Panc1 (cell line): ENCODE data around the gene CATSPERB. TPM values are rescaled to one million over a fixed set of nuclear protein-coding genes. Genes with fewer than 3 reads are reported as not detected.

ENCODE experiments used
- ATAC-seq: fragments of 200-7000 bp; cut with Tn5 transposase; 2 replicates; pipeline ENCODE4 v1.9.1; 2020; ENCODE audit warnings: mild to moderate bottlenecking, moderate library complexity
- BruUV-seq: library from RNA; stranded (reverse); fragments of 400-500 nt; replicated peaks from 2 replicates; lab custom pipeline; 2021; lab: Mats Ljungman, UMichigan
- CTCF ChIA-PET: fragments of 300-600 bp; sonication (Branson Sonifier 250); formaldehyde crosslinking; loops from one replicate; lab custom pipeline; 2022; ENCODE audit warnings: antibody characterized with exemption; lab: Charles Lee
- POLR2A ChIA-PET: fragments of 300-600 bp; sonication (Branson Sonifier 250); formaldehyde crosslinking; loops from one replicate; lab custom pipeline; 2022; ENCODE audit warnings: antibody characterized with exemption; lab: Charles Lee
- DNase-seq: peaks from one replicate; pipeline ENCODE4 v3.0.0-alpha.2; 2010; ENCODE audit warnings: low read depth, low spot score
- H3K27ac ChIP-seq: 2 replicates; pipeline ENCODE4 v1.5.1; 2011; ENCODE audit warnings: mild to moderate bottlenecking, low read length, inconsistent platforms
- H3K27me3 ChIP-seq: fragments of 200-500 bp; sonication (Bioruptor generic); 2 replicates; pipeline ENCODE4 v1.6.0; 2014; ENCODE audit warnings: low read length, inconsistent platforms; ENCODE audit not compliant: control insufficient read depth, insufficient read depth
- H3K36me3 ChIP-seq: fragments of 200-500 bp; sonication (Bioruptor generic); 2 replicates; pipeline ENCODE4 v1.5.1; 2014; ENCODE audit warnings: inconsistent platforms, mild to moderate bottlenecking, low read length, moderate library complexity; ENCODE audit not compliant: control insufficient read depth, insufficient read depth
- H3K4me1 ChIP-seq: 2 replicates; pipeline ENCODE4 v1.5.1; 2011; ENCODE audit warnings: inconsistent platforms, mild to moderate bottlenecking, low read length, moderate library complexity; ENCODE audit not compliant: control insufficient read depth, insufficient read depth
- H3K4me3 ChIP-seq, 2 experiments: 2 replicates each; pipeline ENCODE4 v1.5.1; 2011 to 2012; ENCODE audit warnings: low read depth in 2 of 2, low read length in 2 of 2, mild to moderate bottlenecking in 2 of 2, inconsistent platforms in 1 of 2, moderate library complexity in 1 of 2
- H3K9me3 ChIP-seq: fragments of 200-500 bp; sonication (Bioruptor generic); 2 replicates; pipeline ENCODE4 v1.5.1; 2014; ENCODE audit warnings: low read depth, mild to moderate bottlenecking, inconsistent platforms, low read length, moderate library complexity; ENCODE audit not compliant: control insufficient read depth, insufficient read depth
- POLR2AphosphoS5 ChIP-seq: IDR thresholded peaks from 2 replicates; pipeline ENCODE4 v1.6.1; 2012; ENCODE audit warnings: mild to moderate bottlenecking, low read depth, low read length, moderate library complexity
- REST ChIP-seq, 2 experiments: IDR thresholded peaks; 2 replicates each; pipeline ENCODE4 v1.6.1; 2011 to 2012; ENCODE audit warnings: low read depth in 2 of 2, control low read depth in 1 of 2, low read length in 1 of 2, mild to moderate bottlenecking in 1 of 2, moderate library complexity in 1 of 2; ENCODE audit not compliant: insufficient read depth in 1 of 2
- SIN3A ChIP-seq: IDR thresholded peaks from 2 replicates; pipeline ENCODE4 v1.6.1; 2012; ENCODE audit warnings: low read depth, mild to moderate bottlenecking, low read length, moderate library complexity, borderline replicate concordance; ENCODE audit not compliant: insufficient read depth
- TCF7L2 ChIP-seq: IDR thresholded peaks from 2 replicates; pipeline ENCODE4 v1.6.1; 2011; ENCODE audit warnings: mild to moderate bottlenecking, low read depth, low read length, inconsistent platforms
- in situ Hi-C: cut with HindIII; loops from 2 replicates; pipeline ENCODE4 v1.10.0; 2016; ENCODE audit warnings: low sequenced_read_pairs, low pct_unique_long_range_greater_than_20kb
- intact Hi-C: fragments of 100-400 bp; cut with micrococcal nuclease; formaldehyde crosslinking; loops from one replicate; pipeline ENCODE4 v1.10.0; 2022; ENCODE audit not compliant: unreplicated experiment
- total RNA-seq: library from RNA; stranded (reverse); gene quantifications from one replicate; pipeline ENCODE4 v1.2.1, GENCODE V29; 2021; ENCODE audit not compliant: unreplicated experiment
- TF ChIP-seq, protein P1 (sequence below): fragments of 450-650 bp; IDR thresholded peaks from 2 replicates; pipeline ENCODE4 v1.5.1; 2017; ENCODE audit warnings: mild to moderate bottlenecking

CATSPERB gene
- total RNA-seq, 1 experiment from 2014 or later, result not detected

DNA sequence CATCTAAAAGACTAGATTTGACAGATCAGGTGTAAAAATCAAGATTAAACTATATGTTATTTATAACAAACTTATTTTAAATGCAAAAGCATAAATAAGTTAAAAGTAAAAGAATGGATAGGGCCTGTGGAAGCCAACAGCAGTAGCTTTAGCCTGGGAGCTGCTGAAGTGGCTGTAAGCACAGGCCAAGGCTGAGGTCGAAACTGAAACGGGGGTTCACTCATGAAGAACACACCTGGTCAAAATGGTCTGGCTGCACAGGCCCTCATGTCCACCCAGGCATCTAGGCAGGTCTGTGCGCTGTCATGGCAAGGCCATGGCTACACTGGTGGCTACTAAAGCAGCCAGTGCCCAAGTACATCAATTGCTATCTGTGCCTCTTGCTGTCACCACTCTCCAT is 23.1 kb downstream of the CATSPERB start:
- ATAC-seq (no peak), DNase-seq (no peak)
- H3K4me1 ChIP-seq, result no peaks in the 10 kb centered on the region
- BruUV-seq, result no TSS peak
- no peaks in the 10 kb centered on the region for H3K36me3 ChIP-seq
- no peaks in the 10 kb centered on the region; the same call in 1 of the 2 replicates for H3K27me3 ChIP-seq
- ChIA-PET CTCF (no interaction called here), POLR2A (no interaction called here)
- H3K9me3 ChIP-seq, result no peaks in the 10 kb centered on the region
- in situ Hi-C loops, result no loop called here
- no peak overlapping the region for H3K27ac ChIP-seq
- no peak for TF ChIP-seq POLR2AphosphoS5
- TF ChIP-seq, protein P1, sequence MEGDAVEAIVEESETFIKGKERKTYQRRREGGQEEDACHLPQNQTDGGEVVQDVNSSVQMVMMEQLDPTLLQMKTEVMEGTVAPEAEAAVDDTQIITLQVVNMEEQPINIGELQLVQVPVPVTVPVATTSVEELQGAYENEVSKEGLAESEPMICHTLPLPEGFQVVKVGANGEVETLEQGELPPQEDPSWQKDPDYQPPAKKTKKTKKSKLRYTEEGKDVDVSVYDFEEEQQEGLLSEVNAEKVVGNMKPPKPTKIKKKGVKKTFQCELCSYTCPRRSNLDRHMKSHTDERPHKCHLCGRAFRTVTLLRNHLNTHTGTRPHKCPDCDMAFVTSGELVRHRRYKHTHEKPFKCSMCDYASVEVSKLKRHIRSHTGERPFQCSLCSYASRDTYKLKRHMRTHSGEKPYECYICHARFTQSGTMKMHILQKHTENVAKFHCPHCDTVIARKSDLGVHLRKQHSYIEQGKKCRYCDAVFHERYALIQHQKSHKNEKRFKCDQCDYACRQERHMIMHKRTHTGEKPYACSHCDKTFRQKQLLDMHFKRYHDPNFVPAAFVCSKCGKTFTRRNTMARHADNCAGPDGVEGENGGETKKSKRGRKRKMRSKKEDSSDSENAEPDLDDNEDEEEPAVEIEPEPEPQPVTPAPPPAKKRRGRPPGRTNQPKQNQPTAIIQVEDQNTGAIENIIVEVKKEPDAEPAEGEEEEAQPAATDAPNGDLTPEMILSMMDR, result no peak
- TF ChIP-seq SIN3A, result no peak
- no peak overlapping the region for H3K4me3 ChIP-seq
- intact Hi-C loops, result no loop called here

- intact Hi-C loops, result no loop called here
- DNase-seq, result no peak
- TF ChIP-seq, protein P1, result no peak
- no peak for TF ChIP-seq POLR2AphosphoS5
- no peak for TF ChIP-seq TCF7L2
- no peak for TF ChIP-seq SIN3A
- no peak for TF ChIP-seq REST (IDR thresholded peaks at IDR 0.05; ENCODE audit: insufficient read depth in 1 of 2, low read depth in 2 of 2, low read length in 1 of 2)
- in situ Hi-C loops, result no loop called here
- no peak overlapping the region for H3K4me3 ChIP-seq
- CTCF ChIA-PET, result interaction anchor here (0.6 kb wide), 1 partner anchor 191 kb away, joined by 8 read pairs; no protein-coding TSS in a partner anchor
- BruUV-seq, result no TSS peak
- ATAC-seq, result no peak
- POLR2A ChIA-PET, result no interaction called here
- H3K27ac ChIP-seq, result no peak overlapping the region
- no peaks in the 10 kb centered on the region for H3K9me3 ChIP-seq
- no peaks in the 10 kb centered on the region for H3K4me1 ChIP-seq
- no peaks in the 10 kb centered on the region for H3K36me3 ChIP-seq
- H3K27me3 ChIP-seq, result no peaks in the 10 kb centered on the region; the same call in 1 of the 2 replicates
Measured at GRCh38 chr14:91706996-91707395, 24.9 kb downstream of the CATSPERB start.
